Activated CD8-positive, alpha-beta memory T cell treated with anti-CD3 and anti-CD28 coated beads, Interleukin-2, amount 50 U/mL, for 1 hour (primary cell): Measurements from ENCODE around the gene MGMT.

ENCODE experiments used
- DNase-seq: peaks from one replicate; pipeline ENCODE4 v3.0.0-alpha.2; 2020; ENCODE audit errors: extremely low read depth

MGMT gene

GRCh38 chr10:129589546-129589945 is 122.5 kb downstream of the MGMT start:
- DNase-seq, result no peak

GRCh38 chr10:129593953-129594352 is 126.9 kb downstream of the MGMT start:
- no peak for DNase-seq

- DNase-seq, result no peak
Measured at GRCh38 chr10:129594811-129595210, 127.8 kb downstream of the MGMT start.

GRCh38 chr10:129598413-129598812 is 131.4 kb downstream of the MGMT start:
- no peak for DNase-seq

GRCh38 chr10:129599160-129599559 is 132.1 kb downstream of the MGMT start:
- no peak for DNase-seq

- DNase-seq, result no peak
Measured at GRCh38 chr10:129601737-129602136, 134.7 kb downstream of the MGMT start.

- no peak for DNase-seq
Measured at GRCh38 chr10:129602938-129603535, 136.0 kb downstream of the MGMT start.

GRCh38 chr10:129604333-129605032 is 137.4 kb downstream of the MGMT start:
- no peak for DNase-seq

GRCh38 chr10:129605266-129605985 is 138.4 kb downstream of the MGMT start:
- DNase-seq, result no peak

GRCh38 chr10:129605986-129606518 is 139.0 kb downstream of the MGMT start:
- DNase-seq, result no peak

- no peak for DNase-seq
Measured at GRCh38 chr10:129607607-129608109, 140.6 kb downstream of the MGMT start.

- no peak for DNase-seq
Measured at GRCh38 chr10:129608653-129609052, 141.6 kb downstream of the MGMT start.

GRCh38 chr10:129609551-129609950 is 142.5 kb downstream of the MGMT start:
- no peak for DNase-seq

- no peak for DNase-seq
Measured at GRCh38 chr10:129612481-129613109, 145.6 kb downstream of the MGMT start.

- no peak for DNase-seq
Measured at GRCh38 chr10:129613377-129613980, 146.4 kb downstream of the MGMT start.

- no peak for DNase-seq
Measured at GRCh38 chr10:129614341-129614740, 147.3 kb downstream of the MGMT start.

GRCh38 chr10:129615381-129615780 is 148.3 kb downstream of the MGMT start:
- no peak for DNase-seq

- DNase-seq, result no peak
Measured at GRCh38 chr10:129615921-129616525, 149.0 kb downstream of the MGMT start.

GRCh38 chr10:129617768-129618167 is 150.7 kb downstream of the MGMT start:
- DNase-seq, result no peak

- DNase-seq, result no peak
Measured at GRCh38 chr10:129621062-129621461, 154.0 kb downstream of the MGMT start.

GRCh38 chr10:129621693-129622092 is 154.7 kb downstream of the MGMT start:
- no peak for DNase-seq
